ENCODE results near the gene LRRC41.
"Not testable (repeated sequence)": the region's sequence is repeated elsewhere in the genome, so short reads cannot be mapped to it uniquely, and the experiment has no call there.

The LRRC41 gene

DNA sequence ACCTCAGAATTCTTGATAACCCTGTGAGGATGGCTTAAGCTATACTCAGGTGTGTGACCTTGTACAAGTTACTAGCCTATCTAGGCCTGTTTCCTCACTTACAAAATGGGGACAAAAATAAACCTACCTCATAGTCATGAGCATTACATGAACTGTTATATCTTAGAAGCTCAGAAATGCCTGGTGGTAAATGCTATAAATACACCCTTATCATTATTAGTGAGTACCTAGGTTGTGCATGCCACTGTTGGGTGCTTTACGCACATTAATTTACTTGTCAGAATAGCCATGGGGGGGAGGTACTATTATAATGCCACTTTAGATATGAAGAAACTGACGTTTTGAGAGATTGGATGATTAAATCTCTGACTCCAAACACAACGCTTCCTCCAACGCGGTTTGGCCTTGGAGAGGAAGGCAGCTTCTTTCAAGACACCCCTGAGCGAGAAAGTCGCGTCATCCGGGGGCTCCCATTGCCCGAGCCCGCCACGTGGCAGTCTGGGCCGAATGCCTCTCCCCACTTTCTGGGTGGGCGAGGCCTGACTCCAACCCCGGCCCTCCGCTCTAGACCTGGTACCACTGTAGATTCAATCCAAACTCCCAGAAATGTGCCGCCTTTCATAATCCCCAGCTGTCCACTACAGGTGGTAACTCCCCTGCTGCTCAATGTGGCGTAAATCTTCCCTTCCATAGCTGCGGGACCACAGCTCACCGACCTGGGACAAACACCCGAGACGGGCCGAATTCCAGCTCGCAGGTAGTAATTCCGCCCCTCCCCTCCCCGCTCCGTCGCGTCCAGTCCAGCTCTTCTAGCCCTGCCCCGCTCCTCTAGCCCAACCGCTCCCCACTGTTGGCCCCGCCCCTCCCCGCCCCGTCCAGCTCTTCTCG lies 56.6 kb downstream of the LRRC41 start:
- no peaks in the 10 kb centered on the region for H4K20me1 ChIP-seq (ENCODE audit: insufficient read depth)
- peaks cover 17% of the 10 kb centered on the region for H3K79me2 ChIP-seq (ENCODE audit: insufficient read depth, low read depth)
- peak overlapping the region; percentile 98 for H2AFZ ChIP-seq (ENCODE audit: low read depth)
- H3K9ac ChIP-seq, result peak overlapping the region; percentile 32; the same call in 1 of the 2 replicates
- no peak for TF ChIP-seq CTCF (conservative IDR thresholded peaks at IDR 0.05; ENCODE audit: low read depth, low read length)
- no peaks in the 10 kb centered on the region for H3K27me3 ChIP-seq (ENCODE audit: insufficient read depth, low read depth)
- H3K4me1 ChIP-seq (ENCODE audit: low read depth, poor library complexity, severe bottlenecking), result peaks cover 24% of the 10 kb centered on the region
- H3K27ac ChIP-seq, result no peak overlapping the region
- no peak overlapping the region for H3K4me3 ChIP-seq (IDR thresholded peaks at IDR 0.05; ENCODE audit: insufficient read depth, low read depth, low read length)
- peak overlapping the region; percentile 78 for H3K4me2 ChIP-seq
- H3K36me3 ChIP-seq (ENCODE audit: insufficient read depth), result peaks cover 5% of the 10 kb centered on the region; the same call in 1 of the 2 replicates

DNA sequence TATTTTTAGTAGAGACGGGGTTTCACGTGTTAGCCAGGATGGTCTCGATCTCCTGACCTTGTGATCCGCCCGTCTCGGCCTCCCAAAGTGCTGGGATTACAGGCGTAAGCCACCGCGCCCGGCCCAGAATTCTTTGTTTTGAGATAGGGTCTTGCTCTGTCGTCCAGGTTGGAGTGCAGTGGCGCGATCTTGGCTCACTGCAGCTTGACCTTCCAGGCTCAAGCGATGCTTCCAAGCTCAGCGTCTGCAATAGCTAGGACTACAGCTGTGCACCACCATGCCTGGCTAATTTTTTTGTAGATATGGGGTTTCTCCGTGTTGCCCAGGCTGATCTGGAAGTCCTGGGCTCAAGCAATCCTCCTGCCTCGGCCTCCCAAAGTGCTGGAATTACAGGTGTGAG lies 57.3 kb downstream of the LRRC41 start:
- H2AFZ ChIP-seq (ENCODE audit: low read depth); H3K4me3 ChIP-seq (IDR thresholded peaks at IDR 0.05; ENCODE audit: insufficient read depth, low read depth, low read length); H3K9ac ChIP-seq; H4K20me1 ChIP-seq (ENCODE audit: insufficient read depth); H3K27me3 ChIP-seq (ENCODE audit: insufficient read depth, low read depth); H3K36me3 ChIP-seq (ENCODE audit: insufficient read depth); H3K27ac ChIP-seq; H3K4me2 ChIP-seq: not testable (repeated sequence)
- Histone ChIP-seq H3K4me1 (ENCODE audit: low read depth, poor library complexity, severe bottlenecking) (peaks cover 24% of the 10 kb centered on the region), H3K79me2 (ENCODE audit: insufficient read depth, low read depth) (peaks cover 17% of the 10 kb centered on the region)

DNA sequence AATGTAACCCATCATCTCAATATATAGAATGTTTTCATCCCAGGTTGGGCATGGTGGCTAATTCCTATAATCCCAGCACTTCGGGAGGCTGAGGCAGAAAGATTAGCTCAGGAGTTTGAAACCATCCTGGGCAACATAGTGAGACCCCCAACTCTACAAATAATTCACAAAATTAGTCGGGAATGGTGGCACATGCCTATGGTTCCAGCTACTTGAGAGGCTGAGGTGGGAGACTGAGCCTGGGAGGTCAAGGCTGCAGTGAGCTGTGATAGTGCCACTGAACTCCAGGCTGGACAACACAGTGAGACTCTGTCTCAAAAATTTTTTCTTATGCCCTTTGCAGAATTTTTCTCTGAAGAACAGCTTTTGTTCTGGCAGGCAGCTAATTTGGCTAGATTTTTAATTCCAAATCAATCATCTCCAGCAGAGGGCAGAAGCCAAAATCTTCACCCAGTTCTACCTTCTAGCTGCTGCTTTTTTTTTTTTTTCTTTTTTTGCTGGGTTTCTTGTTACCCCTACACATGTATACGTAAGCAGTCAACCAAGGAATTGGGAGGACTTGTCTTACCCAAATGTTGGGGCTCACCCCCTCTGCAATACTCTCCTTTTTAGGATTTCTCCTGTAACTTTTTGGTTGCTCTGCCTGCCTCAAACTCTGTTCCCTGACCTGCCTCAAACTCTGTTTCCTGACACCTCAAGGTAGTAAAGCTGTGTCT lies 58.6 kb downstream of the LRRC41 start:
- Histone ChIP-seq H3K9ac (no peak overlapping the region), H4K20me1 (ENCODE audit: insufficient read depth) (no peaks in the 10 kb centered on the region), H3K4me3 (IDR thresholded peaks at IDR 0.05; ENCODE audit: insufficient read depth, low read depth, low read length) (no peak overlapping the region), H3K36me3 (ENCODE audit: insufficient read depth) (no peaks in the 10 kb centered on the region), H3K27me3 (ENCODE audit: insufficient read depth, low read depth) (no peaks in the 10 kb centered on the region), H3K27ac (no peak overlapping the region), H3K79me2 (ENCODE audit: insufficient read depth, low read depth) (peaks cover 17% of the 10 kb centered on the region), H2AFZ (ENCODE audit: low read depth) (peak overlapping the region; percentile 66; the same call in 1 of the 2 replicates), H3K4me1 (ENCODE audit: low read depth, poor library complexity, severe bottlenecking) (peaks cover 24% of the 10 kb centered on the region), H3K4me2 (no peak overlapping the region)
- TF ChIP-seq CTCF (conservative IDR thresholded peaks at IDR 0.05; ENCODE audit: low read depth, low read length), result peak; percentile 57

DNA sequence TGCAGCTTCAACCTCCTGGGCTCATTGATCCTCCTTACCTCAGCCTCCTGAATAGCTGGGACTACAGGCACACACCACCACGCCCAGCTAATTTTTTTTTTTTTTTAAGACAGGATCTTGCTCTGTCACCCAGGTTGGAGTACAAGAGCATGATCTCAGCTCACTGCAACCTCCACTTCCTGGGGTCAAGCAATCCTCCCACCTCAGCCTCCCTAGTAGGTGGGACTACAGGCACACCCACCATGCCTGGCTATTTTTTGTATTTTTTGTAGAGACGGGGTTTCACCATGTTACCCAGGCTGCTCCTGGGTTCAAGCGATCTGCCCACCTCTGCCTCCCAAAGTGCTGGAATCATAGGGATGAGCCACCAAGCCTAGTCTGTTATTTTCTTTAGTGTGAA lies 59.6 kb downstream of the LRRC41 start:
- peaks cover 19% of the 10 kb centered on the region for H3K4me1 ChIP-seq (ENCODE audit: low read depth, poor library complexity, severe bottlenecking)
- not testable (repeated sequence) for H4K20me1 ChIP-seq (ENCODE audit: insufficient read depth); H2AFZ ChIP-seq (ENCODE audit: low read depth); H3K27me3 ChIP-seq (ENCODE audit: insufficient read depth, low read depth); H3K4me2 ChIP-seq; H3K36me3 ChIP-seq (ENCODE audit: insufficient read depth); H3K27ac ChIP-seq; H3K79me2 ChIP-seq (ENCODE audit: insufficient read depth, low read depth); H3K9ac ChIP-seq; H3K4me3 ChIP-seq (IDR thresholded peaks at IDR 0.05; ENCODE audit: insufficient read depth, low read depth, low read length)

DNA sequence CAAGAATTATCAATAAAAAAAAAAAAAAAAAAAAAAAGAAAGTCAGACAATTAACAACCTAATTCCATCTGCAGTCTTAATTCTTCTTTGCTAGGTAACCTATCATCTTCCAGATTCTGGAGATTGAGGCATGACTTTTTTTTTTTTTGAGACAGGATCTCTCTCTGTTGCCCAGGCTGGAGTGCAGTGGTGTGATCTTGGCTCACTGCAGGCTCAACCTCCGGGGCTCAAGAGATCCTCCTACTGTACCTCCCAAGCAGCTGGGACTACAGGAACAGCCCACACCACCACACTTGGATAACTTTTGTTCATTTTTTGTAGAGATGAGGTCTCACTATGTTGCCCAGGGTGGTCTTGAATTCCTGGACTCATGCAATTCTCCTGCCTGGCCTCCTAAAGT lies 60.5 kb downstream of the LRRC41 start:
- H3K4me2 ChIP-seq, result no peak overlapping the region
- no peak for TF ChIP-seq CTCF (conservative IDR thresholded peaks at IDR 0.05; ENCODE audit: low read depth, low read length)

GRCh38 chr1:46241733-46242132 lies 61.7 kb downstream of the LRRC41 start:
- peaks cover 11% of the 10 kb centered on the region for H3K4me1 ChIP-seq (ENCODE audit: low read depth, poor library complexity, severe bottlenecking)
- not testable (repeated sequence) for H2AFZ ChIP-seq (ENCODE audit: low read depth); H3K27me3 ChIP-seq (ENCODE audit: insufficient read depth, low read depth); H3K4me2 ChIP-seq; H3K27ac ChIP-seq; H3K9ac ChIP-seq; H3K36me3 ChIP-seq (ENCODE audit: insufficient read depth); H4K20me1 ChIP-seq (ENCODE audit: insufficient read depth); H3K79me2 ChIP-seq (ENCODE audit: insufficient read depth, low read depth); H3K4me3 ChIP-seq (IDR thresholded peaks at IDR 0.05; ENCODE audit: insufficient read depth, low read depth, low read length)

More for the DNA sequence above, 60.5 kb downstream of the LRRC41 start:
- Histone ChIP-seq H2AFZ (ENCODE audit: low read depth) (no peak overlapping the region), H3K4me3 (IDR thresholded peaks at IDR 0.05; ENCODE audit: insufficient read depth, low read depth, low read length) (no peak overlapping the region), H3K4me1 (ENCODE audit: low read depth, poor library complexity, severe bottlenecking) (peaks cover 14% of the 10 kb centered on the region), H3K36me3 (ENCODE audit: insufficient read depth) (no peaks in the 10 kb centered on the region), H3K9ac (no peak overlapping the region), H3K79me2 (ENCODE audit: insufficient read depth, low read depth) (0 out of 2 replicates have a peak, but pooled peaks cover under 1% of the 10 kb centered on the region), H3K27ac (no peak overlapping the region), H3K27me3 (ENCODE audit: insufficient read depth, low read depth) (no peaks in the 10 kb centered on the region), H4K20me1 (ENCODE audit: insufficient read depth) (no peaks in the 10 kb centered on the region)

- not testable (repeated sequence) for H3K4me2 ChIP-seq; H3K27ac ChIP-seq; H3K4me1 ChIP-seq (ENCODE audit: low read depth, poor library complexity, severe bottlenecking); H3K9ac ChIP-seq; H2AFZ ChIP-seq (ENCODE audit: low read depth); H3K79me2 ChIP-seq (ENCODE audit: insufficient read depth, low read depth); H4K20me1 ChIP-seq (ENCODE audit: insufficient read depth); H3K4me3 ChIP-seq (IDR thresholded peaks at IDR 0.05; ENCODE audit: insufficient read depth, low read depth, low read length); H3K27me3 ChIP-seq (ENCODE audit: insufficient read depth, low read depth); H3K36me3 ChIP-seq (ENCODE audit: insufficient read depth)
These were observed 64.6 kb downstream of the LRRC41 start for GRCh38 chr1:46238865-46239264.
